GM19467 (cell line): Measurements from ENCODE around the gene CNIH3.

Experiments
- ATAC-seq: cut with Tn5 transposase; IDR thresholded peaks from one replicate; pipeline ENCODE4 v1.9.1; 2021; ENCODE audit warnings: mild to moderate bottlenecking, moderate library complexity; ENCODE audit not compliant: unreplicated experiment

Gene CNIH3

DNA sequence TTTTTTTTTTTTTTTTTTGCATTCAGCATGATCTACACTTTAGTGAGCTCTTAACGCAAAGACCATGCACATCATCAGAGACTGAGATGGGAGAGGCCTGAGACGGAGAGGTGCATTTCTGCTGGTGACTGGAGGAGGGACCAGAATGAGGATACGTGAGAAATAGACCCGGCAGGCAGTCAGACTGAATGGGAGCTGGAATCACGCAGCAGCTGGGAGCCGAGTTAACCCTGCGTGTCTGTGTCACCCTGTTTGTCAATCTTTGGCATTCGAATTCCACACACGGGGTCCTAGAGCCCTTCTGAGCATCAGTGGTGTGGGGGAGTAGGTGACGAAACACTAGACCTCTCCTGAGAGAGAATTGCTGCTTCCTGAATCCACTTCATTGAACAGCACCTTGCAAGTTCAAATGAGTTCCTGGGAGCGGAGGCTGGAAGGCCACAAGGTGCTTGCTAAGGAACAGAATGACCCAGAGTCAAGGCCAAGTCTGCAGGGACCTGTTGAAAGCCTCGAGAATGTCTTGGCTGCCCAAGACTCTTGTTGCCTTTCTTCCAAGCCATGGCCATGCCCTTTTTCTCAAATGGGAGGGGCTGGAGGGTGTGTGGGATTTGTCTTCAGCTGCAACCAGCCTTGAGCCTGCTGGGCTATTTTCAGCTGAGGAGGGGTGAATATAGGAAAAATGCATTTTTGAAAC lies 123.3 kb downstream of the CNIH3 start:
- ATAC-seq = no peak

DNA sequence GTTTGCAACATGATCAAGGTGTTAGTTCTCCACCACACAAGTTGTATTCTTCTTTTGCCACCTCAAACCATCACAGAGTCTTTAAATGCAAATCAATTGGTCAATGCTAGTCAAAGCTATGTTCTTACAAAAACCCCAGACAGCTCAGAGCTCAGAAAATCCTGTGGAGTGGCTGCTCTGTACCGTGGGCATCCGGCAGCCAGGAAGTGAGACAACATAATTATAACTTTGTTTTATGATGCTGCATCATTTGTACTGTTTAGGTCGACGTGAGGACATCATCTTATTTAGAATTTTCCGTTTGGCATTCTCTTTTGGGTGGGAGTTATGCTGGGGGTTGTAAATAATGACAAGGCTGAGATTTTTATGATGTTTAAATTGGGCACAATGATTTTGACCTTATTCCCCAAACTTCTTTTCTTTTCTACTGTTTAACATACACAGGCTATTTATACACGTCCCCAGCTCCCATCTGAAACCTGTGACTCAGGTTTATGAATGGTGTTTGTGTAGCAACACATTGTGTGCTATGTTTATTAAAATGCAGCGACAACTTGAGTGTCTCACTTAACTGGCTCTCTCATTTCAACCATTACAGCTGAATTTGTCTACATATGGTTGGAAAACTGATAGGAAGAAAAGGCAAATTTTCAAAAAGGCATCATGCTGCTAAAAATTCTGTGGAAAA lies 124.0 kb downstream of the CNIH3 start:
- peak; percentile 88 for ATAC-seq

DNA sequence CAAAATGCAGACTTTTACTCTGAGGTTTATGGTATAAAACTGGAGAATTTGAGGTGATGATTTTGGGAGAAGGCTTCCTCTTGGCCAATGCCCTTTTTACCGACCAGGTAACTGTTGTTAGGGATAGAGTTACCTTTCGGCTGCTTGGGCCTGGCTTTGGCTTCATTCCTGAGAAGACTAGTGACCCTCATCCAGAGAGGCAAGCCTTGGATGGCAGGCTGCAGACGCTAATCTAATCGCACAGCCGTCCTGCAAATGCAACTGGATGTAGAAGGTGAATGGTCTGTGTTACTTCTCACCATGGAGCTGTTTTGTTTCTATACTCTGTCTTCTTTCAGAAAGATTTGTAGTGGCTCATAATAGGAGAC lies 124.6 kb downstream of the CNIH3 start:
- ATAC-seq = no peak

DNA sequence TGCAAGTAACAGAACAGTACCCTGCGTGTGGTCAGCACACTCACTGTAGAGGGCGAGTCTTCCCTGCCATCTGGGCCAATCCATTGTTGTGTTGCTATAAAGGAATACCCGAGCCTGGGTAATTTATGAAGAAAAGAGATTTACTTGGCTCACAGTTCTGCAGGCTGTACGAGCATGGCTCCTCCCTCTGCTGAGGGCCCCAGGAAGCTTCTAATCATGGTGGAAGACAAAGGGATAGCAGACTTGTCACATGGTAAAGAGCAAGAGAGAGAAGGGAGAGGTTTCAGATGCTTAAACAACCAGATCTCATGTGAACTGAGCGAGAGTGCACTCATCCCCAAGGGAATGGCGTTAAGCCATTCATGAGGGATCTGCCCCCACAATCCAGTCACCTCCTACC lies 126.2 kb downstream of the CNIH3 start:
- no peak for ATAC-seq

DNA sequence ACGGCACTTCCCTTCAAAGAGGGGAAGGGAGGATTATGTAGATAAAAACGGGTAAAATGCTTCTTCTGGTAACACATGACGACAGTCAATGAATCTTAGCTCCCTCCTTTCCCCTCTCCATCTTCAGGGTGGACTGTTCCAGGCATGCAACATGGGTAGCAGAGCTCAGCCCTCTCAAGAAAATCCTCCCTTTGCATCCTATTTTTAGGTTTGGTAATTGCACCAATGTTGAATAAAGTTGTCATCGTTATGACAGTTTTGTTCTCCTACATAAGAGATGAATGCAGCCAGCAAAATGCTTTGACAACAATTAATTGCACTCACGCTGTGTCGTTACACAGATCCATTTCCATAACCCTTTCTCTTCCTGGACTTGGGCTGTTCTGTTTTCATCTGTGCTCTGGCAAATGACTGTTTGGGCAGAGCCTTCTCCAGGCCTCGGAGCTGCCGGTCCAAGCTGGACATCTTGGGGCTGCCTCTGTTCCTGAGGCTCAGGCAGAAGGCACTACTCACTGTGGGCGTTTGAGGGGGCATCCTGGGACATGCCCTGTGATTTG lies 127.6 kb downstream of the CNIH3 start:
- ATAC-seq = no peak

DNA sequence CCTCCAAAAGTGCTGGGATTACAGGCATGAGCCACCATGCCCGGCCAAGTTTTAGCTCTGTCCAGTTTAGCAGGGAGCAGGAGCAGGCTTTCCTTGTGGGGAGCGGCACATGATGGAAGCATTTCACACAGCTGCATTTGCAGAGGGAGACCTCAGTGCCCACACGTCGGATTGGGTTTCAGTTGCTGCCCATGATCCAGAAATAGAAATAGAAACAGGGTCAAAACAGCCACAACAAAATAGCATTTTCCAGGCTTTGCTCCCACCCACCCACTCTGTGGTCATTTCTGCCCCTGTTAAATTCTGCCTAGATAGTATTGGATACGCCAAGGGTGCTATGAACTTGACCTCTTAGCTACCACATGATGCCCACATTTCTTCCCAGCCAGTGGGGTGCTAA lies 128.4 kb downstream of the CNIH3 start:
- ATAC-seq = no peak

DNA sequence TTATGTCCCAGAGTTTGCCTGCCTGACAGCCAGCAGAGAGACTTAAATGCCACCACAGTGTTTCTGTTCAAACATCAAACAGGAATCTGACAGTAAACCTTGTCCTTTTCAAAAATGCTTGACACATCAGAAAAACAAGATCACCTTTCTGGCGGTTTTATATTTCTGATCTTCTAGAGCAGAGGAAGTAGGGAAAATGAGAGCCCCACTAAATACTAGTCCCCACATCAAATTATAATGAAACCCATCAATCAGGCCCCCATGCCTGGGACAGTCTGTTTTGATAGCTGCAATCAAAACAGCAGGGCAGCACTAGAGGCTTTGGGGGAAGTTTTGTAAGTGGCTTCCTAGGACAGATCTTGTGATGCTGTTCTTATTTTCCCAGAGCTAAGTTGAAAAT lies 129.3 kb downstream of the CNIH3 start:
- no peak for ATAC-seq

DNA sequence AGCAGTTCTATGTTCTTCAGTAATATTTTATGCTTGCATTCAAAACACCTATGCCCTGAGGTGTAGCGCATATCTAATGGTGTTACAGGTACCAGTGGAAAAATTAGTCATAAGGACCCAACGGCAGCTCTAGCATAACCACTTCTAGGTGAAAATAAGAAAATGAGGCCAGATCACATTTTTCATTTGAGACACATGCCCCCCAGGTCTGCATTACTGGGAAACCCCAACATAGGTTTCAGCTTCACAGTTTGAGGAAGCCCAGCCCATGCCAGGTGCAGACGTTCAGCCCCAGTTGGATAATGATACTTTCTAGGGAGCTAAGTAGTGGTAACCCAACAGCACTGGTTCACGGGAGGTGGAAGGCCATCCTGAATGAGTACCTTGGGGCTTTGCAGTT lies 129.8 kb downstream of the CNIH3 start:
- no peak for ATAC-seq

DNA sequence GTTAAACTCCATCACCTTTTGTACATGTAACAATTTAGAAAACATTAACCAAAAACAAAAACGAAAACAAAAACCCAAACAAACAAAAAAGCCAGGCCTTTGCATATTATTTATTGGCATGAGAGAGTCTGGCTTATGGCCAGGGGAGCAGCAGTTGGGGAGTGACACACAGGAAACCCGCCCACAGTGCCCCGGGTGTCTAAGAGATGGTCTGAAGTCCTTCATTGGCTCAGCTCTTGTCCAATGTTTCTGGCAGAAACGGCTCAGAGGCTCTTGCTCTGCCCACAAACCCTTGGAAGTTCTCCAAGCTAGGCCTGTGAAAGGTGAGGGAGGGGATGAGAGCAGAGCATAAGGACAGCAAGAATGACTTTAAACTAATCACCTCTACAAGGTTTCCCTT lies 131.5 kb downstream of the CNIH3 start:
- peak; percentile 47 for ATAC-seq

DNA sequence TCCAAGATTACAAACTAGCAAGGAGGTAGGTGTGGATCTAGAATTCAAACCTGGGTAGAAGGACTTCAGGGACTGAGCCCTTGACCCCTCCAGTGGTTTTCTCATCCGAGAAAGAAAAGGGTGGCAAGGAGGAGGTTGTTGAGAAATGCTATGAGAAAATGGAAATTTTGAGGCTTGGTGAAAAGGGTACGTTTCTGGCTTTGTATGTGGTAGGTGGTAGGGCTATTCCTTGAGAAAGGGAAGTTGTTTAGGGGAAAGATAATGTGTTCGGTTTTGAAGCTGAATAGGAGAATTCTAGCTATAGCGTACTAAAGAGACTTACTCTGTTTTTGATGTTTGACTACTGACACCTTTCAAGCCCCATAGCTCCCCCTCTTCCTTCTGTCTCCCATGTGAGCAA lies 133.8 kb downstream of the CNIH3 start:
- no peak for ATAC-seq

DNA sequence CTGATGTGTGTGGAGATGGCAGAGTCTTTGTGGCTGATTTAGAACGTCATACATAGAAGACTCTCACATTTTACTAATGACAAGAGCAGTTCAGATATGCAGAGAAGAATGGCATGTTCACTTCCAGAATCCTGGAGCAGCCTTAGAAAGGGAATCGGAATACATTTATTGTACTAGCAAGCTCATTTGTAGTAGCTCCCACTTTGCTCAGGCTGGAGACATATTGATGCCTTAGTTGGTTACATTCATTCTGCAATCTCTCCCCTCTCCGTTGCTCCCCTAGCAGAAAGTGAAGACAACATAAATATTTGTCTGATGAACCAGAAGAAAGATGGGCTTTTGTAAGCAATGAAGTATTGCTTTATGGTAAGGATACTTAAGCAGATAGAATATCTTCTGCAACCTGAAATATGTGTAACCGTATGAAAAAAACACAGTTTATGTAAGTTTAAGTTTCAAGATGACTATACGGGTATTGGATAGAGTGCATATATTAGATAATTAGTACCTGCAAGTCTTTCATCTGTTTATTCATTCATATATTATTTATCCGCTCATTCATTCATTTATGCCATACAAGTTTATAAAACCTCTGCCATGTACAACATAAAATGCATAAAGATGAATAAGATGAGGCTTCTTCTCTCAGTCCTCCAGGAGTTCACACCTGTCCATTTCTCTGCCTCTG lies 135.7 kb downstream of the CNIH3 start:
- ATAC-seq = no peak

DNA sequence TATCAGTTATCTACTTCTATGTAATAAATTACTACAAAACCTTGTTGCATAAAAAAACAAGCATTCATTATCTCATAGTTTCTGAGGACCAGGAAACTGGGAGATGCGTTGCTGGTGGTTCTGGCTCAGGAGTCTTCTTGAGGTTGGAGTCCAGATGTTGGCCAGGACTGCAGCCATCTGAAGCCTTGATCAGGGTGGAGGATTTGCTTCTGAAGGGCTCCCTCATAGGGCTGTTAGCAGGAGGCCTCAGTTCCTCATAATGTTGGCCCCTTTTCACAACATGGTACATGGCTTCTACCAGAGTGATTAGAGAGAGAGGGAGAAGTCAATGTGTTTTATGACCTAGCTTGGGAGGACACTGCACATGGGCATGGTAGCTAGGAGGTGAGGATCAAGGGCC lies 137.4 kb downstream of the CNIH3 start:
- no peak for ATAC-seq

DNA sequence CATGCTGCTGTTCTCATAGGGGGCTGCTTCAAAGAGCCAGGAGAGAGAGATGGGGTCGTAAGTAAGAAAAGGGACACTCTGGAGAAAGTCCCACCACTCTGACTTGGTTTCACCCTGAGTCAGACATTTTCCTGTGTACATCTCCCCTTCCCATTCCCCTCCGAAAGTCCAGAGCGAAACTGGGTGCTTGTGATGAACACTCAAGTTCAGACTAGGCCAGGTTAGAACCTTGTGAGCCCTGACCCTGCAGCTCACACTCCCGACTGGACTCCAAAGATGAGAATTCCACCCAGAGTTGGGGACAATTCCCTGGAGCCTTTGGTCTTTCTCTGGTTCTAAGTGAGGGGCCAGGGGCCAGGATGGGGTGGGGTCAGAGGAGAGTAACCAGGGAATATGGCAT lies 139.5 kb downstream of the CNIH3 start:
- no peak for ATAC-seq

DNA sequence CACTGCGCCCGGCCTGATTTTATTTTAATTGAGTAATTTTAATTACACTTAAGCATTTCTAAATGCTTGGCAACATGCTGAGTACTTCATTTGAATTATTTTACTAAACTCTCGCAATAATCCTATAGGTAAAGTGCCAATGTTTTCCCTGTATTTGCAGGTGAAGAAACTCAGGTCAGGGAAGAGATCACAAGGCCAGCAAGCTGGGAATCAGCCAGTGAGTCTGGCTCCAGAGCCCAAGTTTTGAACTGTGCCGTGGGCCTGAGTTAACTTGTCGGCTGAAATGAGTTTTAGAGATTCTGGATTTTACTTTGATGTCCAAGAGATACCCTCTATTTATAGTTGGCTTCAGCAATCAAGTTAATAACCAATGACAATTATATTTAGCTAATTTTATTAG lies 141.4 kb downstream of the CNIH3 start:
- ATAC-seq = no peak

DNA sequence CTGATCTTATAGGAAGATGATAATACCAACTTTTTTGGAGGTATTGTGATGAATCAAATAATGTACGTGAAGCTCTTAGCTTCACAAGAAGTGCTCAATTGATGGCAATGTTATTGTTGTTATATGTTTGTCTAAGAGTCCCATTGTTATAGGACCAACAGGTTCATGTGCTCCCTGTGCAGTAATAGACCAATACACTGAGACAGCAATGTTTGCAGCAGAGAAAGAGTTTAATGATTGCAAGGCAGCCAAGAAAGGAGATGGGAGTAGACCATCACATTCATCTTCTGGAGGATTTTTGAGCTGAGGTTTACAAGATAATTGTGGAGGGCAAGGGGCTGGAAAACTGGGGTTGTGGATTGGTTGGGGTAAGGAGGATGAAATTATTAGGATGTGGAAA lies 143.0 kb downstream of the CNIH3 start:
- ATAC-seq = no peak

DNA sequence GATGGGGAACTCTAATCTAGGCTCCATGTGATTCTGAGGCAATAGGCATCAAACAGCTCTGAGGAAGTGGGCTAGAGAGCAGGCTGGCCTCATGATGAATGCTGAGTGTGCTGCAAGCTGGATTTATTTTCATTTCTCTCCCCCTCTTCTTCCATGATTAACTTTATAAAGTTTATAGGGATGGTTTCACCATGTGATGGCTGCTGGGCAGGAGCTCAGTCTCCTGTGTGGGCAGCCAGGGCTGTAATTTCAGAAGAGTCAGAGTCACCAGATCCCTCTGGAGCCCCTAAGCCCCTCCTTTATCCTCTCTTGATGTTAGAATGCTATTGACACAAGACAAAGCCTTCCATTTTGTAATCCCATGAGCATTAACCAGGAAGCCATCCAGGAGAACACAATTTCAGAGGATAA lies 143.6 kb downstream of the CNIH3 start:
- no peak for ATAC-seq

DNA sequence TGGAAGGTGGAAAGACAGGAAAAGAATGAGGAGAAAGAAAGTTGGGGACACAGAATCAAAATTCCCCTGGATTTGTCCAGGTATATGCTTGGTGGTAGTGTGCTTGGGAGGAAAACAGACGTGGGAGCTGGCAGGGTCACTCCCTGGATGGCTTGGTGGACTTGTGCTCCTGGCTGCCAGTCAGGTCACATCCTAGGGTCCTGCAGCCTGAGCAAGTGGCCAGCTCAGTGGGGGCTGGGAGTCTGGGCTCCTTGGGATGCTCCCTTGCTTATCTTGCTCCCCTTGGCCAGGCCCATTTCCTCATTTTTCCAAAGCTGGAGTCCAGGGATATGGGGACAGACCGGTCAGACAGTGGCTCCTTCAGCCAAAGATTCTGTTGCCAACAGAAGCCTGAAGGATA lies 144.0 kb downstream of the CNIH3 start:
- ATAC-seq = no peak

DNA sequence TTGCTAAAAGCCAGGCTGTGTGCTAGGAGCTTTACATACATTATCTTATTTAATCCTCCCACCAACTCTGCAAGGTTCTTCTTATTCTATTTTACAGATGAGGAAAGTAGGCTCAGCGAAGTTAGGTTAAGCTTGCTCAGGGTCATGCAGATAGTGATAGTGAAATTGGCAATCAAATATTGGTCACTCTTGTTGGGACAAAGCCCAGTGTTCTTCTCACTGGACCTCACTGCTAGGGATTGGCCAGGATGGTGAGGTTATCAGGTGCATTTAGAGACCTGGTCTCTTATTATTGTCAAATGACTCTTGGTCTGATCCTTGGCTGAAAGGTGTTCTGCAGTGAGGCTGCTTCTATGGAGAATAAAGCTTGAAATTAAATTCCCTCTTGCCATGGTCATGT lies 145.1 kb downstream of the CNIH3 start:
- no peak for ATAC-seq

DNA sequence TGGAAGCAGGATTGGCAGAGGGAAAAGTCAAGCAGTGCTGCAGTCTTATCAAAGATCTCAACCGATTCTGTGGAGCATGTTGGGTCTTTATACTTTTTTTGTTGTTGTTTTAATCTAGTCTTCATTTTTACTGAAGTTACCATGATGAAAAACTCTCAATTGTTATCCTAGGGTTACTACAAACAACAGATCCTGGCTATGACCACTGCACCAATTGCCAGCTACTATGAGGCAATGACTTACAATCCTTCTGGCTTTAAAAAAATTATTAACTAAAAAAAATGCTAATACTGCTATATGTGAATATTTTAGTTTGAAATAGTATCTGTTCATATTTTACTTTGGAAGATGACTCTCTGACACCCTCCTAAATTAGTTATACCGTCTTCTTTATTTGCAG lies 145.9 kb downstream of the CNIH3 start:
- no peak for ATAC-seq

DNA sequence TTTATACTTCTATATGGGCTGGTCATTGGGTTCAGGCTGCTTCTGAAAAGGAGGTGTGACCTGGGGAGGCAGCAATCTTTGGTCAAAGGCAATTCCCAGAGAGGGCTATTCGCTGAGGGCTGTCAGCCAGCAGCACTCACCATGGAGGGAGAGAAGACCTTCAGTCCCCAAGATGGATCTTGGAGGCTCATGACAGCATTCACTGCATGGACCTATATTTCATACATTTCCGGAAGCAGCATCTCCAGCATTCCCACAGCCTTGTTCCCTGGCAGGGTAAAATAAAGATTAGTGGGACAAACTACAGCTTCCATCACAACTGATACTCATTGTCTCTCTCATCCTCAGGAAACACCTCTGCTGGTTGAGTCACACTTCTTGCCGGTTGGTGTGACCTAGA lies 146.6 kb downstream of the CNIH3 start:
- ATAC-seq = no peak

DNA sequence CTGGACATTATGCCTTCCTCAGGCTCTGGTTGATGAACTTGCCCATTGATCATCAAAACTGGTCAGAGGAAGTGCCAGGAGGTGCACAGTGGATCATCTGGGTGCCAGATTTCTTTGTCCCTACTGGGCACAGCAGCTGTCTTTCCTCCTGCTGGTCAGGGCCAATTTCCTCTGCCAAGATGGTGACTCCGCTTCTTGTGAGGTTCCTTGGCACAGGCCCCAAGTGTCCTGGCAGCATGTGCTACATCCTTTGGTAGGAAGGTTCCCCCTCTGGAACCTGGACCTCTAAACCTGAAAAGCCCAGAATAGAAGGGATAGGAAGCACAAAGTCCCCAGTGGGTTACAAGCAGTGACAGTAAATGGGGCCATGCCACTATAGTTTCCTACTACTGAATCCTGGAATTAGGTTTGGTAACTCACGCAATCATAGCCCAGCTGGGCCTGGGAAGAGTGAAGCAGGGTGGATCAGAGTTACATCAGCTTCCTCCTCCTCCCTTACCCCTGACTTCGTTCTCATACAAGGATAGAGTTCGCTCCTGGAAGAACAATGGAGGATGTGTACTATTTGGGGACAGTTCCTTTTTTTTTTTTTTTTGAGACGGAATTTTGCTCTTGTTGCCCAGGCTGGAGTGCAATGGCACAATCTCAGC lies 147.1 kb downstream of the CNIH3 start:
- no peak for ATAC-seq

DNA sequence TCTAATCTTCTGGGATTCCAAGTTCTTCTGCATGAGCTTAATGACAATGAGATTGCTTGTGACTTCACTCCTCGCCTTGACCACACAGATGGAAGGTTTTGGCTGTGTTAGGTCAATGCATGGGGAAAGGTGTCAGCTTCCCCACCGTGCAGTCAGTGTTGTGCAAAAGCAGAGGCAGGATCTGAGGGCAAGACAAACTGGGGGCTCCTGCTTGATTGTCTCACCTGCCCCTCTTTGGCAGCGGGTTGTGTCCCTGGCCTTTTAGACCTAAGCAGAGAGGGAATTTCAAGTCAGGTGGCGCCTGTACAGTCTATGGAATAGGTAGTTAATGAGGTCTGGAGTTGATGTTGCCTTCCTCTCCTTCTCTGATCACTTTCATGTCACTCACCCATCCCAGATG lies 150.1 kb downstream of the CNIH3 start:
- no peak for ATAC-seq
